Suprapubic skin (tissue), 3 donors: Measurements from ENCODE around the gene NUDT3.

Source experiments
- POLR2A ChIP-seq, 2 donors: fragments of 450-650 bp; IDR thresholded peaks; one replicate each; pipeline ENCODE4 v1.6.1; 2017; ENCODE audit warnings: antibody characterized with exemption in 2 of 2, mild to moderate bottlenecking in 2 of 2, moderate library complexity in 2 of 2
- TF ChIP-seq, protein P1 (sequence below), 2 donors: fragments of 200-600 bp in 1 of 2; fragments of 450-650 bp in 1 of 2; sonication (generic) in 1 of 2; IDR thresholded peaks; one replicate each; pipeline ENCODE4 v1.5.1; 2016 to 2019; ENCODE audit warnings: antibody characterized with exemption in 2 of 2, mild to moderate bottlenecking in 1 of 2, moderate library complexity in 1 of 2

DNA sequence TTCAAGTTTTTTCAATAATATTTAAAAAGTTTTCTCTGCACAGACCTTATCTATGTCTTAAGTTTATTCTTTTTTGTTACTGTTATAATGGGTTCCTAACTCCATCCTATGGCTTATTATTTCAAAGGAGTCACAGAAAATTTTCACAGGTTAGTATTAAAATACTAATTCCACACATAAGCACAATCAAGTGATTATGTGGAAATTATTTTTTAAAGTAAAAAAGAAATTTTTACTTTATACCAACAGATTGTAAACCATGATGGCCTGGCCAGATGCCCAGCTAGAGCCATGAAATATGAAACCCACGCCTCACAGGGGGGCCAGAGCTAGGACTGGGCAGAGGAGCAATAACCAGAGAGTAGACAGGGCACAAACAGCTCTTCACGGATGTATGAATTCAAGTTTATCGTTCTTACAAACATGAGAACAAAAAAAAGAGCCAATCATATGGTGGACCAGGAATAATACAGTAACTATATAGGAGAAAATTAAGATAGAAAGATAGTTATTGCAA is 34.0 kb downstream of the NUDT3 start:
- TF ChIP-seq, protein P1, sequence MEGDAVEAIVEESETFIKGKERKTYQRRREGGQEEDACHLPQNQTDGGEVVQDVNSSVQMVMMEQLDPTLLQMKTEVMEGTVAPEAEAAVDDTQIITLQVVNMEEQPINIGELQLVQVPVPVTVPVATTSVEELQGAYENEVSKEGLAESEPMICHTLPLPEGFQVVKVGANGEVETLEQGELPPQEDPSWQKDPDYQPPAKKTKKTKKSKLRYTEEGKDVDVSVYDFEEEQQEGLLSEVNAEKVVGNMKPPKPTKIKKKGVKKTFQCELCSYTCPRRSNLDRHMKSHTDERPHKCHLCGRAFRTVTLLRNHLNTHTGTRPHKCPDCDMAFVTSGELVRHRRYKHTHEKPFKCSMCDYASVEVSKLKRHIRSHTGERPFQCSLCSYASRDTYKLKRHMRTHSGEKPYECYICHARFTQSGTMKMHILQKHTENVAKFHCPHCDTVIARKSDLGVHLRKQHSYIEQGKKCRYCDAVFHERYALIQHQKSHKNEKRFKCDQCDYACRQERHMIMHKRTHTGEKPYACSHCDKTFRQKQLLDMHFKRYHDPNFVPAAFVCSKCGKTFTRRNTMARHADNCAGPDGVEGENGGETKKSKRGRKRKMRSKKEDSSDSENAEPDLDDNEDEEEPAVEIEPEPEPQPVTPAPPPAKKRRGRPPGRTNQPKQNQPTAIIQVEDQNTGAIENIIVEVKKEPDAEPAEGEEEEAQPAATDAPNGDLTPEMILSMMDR (IDR thresholded peaks at IDR 0.05) = no peak
- TF ChIP-seq POLR2A (IDR thresholded peaks at IDR 0.05) = no peak
